H1 (cell line): ENCODE results near the gene DHDH. TPM values are rescaled to one million over a fixed set of nuclear protein-coding genes. Genes with fewer than 3 reads are reported as not detected.

ENCODE experiments used
- HDAC6 ChIP-seq: IDR thresholded peaks from one replicate; pipeline ENCODE4 v1.7.1; 2012; ENCODE audit warnings: low read depth, mild to moderate bottlenecking, inconsistent platforms, low read length, moderate library complexity
- MAFK ChIP-seq: IDR thresholded peaks from 2 replicates; pipeline ENCODE4 v1.6.1; 2012; ENCODE audit warnings: low read depth, mild to moderate bottlenecking, improper control_type of control experiment, low read length
- NANOG ChIP-seq: IDR thresholded peaks from 2 replicates; pipeline ENCODE4 v1.6.1; 2011; ENCODE audit warnings: low read length, low read depth, mild to moderate bottlenecking, inconsistent platforms; ENCODE audit not compliant: insufficient read depth, poor library complexity, severe bottlenecking
- POLR2AphosphoS5 ChIP-seq: IDR thresholded peaks from 2 replicates; pipeline ENCODE4 v1.6.1; 2011; ENCODE audit warnings: low read depth, low read length
- RAD21 ChIP-seq, 2 experiments: IDR thresholded peaks in 1 of 2; conservative IDR thresholded peaks in 1 of 2; 2 replicates each; pipeline ENCODE4 v1.6.1; 2011; ENCODE audit warnings: low read depth in 2 of 2, low read length in 2 of 2, improper control_type of control experiment in 1 of 2, inconsistent platforms in 1 of 2, mild to moderate bottlenecking in 1 of 2, moderate library complexity in 1 of 2
- RNF2 ChIP-seq: fragments of 200-900, 300-1000 bp; sonication (generic); IDR thresholded peaks from 2 replicates; pipeline ENCODE4 v1.7.1; 2016; ENCODE audit warnings: borderline replicate concordance, low read depth, mild to moderate bottlenecking, antibody characterized with exemption, low read length; ENCODE audit not compliant: poor library complexity, severe bottlenecking; ENCODE audit errors: missing control alignments
- SRF ChIP-seq: IDR thresholded peaks from 2 replicates; pipeline ENCODE4 v1.6.1; 2011; ENCODE audit warnings: mild to moderate bottlenecking, low read depth, low read length, moderate library complexity
- TAF1 ChIP-seq: IDR thresholded peaks from 2 replicates; pipeline ENCODE4 v1.6.1; 2011; ENCODE audit warnings: mild to moderate bottlenecking, low read depth, low read length
- polyA plus RNA-seq, 7 experiments: library from polyadenylated mRNA; depleted of rRNA in 3 of 7; stranded (reverse) in 5 of 7; unstranded in 2 of 7; fragments of >200 nt in 5 of 7; fragments of 200-250 nt in 2 of 7; gene quantifications; 1 replicate in 5 of 7; 2 replicates in 1 of 7; 4 replicates in 1 of 7; pipeline versions ENCODE4 v1.2.1 to v1.2.3, GENCODE V29; 2011 to 2013; ENCODE audit warnings: missing spikeins in 2 of 7, mixed read lengths in 2 of 7
- total RNA-seq: library from RNA; stranded (reverse); fragmentation: NEBNext Ultra II Directional; extraction: Animal tissue kit (Norgen Biotek cat#: 25700); gene quantifications from 2 replicates; pipeline ENCODE4 v1.2.1, GENCODE V29; 2021
- TF ChIP-seq, protein P1 (sequence below): fragments of 300-600 bp; sonication (generic); IDR thresholded peaks from 2 replicates; pipeline ENCODE4 v1.7.1; 2012; ENCODE audit warnings: low read length, moderate library complexity, mild to moderate bottlenecking, inconsistent platforms; ENCODE audit not compliant: insufficient replicate concordance

The DHDH gene
- total and polyA plus RNA-seq, 2 of the 8 experiments (the other 6 are each of a cell fraction or from before 2014, with no cell fraction given): 2.2 to 2.8 TPM

- TF ChIP-seq, protein P1, sequence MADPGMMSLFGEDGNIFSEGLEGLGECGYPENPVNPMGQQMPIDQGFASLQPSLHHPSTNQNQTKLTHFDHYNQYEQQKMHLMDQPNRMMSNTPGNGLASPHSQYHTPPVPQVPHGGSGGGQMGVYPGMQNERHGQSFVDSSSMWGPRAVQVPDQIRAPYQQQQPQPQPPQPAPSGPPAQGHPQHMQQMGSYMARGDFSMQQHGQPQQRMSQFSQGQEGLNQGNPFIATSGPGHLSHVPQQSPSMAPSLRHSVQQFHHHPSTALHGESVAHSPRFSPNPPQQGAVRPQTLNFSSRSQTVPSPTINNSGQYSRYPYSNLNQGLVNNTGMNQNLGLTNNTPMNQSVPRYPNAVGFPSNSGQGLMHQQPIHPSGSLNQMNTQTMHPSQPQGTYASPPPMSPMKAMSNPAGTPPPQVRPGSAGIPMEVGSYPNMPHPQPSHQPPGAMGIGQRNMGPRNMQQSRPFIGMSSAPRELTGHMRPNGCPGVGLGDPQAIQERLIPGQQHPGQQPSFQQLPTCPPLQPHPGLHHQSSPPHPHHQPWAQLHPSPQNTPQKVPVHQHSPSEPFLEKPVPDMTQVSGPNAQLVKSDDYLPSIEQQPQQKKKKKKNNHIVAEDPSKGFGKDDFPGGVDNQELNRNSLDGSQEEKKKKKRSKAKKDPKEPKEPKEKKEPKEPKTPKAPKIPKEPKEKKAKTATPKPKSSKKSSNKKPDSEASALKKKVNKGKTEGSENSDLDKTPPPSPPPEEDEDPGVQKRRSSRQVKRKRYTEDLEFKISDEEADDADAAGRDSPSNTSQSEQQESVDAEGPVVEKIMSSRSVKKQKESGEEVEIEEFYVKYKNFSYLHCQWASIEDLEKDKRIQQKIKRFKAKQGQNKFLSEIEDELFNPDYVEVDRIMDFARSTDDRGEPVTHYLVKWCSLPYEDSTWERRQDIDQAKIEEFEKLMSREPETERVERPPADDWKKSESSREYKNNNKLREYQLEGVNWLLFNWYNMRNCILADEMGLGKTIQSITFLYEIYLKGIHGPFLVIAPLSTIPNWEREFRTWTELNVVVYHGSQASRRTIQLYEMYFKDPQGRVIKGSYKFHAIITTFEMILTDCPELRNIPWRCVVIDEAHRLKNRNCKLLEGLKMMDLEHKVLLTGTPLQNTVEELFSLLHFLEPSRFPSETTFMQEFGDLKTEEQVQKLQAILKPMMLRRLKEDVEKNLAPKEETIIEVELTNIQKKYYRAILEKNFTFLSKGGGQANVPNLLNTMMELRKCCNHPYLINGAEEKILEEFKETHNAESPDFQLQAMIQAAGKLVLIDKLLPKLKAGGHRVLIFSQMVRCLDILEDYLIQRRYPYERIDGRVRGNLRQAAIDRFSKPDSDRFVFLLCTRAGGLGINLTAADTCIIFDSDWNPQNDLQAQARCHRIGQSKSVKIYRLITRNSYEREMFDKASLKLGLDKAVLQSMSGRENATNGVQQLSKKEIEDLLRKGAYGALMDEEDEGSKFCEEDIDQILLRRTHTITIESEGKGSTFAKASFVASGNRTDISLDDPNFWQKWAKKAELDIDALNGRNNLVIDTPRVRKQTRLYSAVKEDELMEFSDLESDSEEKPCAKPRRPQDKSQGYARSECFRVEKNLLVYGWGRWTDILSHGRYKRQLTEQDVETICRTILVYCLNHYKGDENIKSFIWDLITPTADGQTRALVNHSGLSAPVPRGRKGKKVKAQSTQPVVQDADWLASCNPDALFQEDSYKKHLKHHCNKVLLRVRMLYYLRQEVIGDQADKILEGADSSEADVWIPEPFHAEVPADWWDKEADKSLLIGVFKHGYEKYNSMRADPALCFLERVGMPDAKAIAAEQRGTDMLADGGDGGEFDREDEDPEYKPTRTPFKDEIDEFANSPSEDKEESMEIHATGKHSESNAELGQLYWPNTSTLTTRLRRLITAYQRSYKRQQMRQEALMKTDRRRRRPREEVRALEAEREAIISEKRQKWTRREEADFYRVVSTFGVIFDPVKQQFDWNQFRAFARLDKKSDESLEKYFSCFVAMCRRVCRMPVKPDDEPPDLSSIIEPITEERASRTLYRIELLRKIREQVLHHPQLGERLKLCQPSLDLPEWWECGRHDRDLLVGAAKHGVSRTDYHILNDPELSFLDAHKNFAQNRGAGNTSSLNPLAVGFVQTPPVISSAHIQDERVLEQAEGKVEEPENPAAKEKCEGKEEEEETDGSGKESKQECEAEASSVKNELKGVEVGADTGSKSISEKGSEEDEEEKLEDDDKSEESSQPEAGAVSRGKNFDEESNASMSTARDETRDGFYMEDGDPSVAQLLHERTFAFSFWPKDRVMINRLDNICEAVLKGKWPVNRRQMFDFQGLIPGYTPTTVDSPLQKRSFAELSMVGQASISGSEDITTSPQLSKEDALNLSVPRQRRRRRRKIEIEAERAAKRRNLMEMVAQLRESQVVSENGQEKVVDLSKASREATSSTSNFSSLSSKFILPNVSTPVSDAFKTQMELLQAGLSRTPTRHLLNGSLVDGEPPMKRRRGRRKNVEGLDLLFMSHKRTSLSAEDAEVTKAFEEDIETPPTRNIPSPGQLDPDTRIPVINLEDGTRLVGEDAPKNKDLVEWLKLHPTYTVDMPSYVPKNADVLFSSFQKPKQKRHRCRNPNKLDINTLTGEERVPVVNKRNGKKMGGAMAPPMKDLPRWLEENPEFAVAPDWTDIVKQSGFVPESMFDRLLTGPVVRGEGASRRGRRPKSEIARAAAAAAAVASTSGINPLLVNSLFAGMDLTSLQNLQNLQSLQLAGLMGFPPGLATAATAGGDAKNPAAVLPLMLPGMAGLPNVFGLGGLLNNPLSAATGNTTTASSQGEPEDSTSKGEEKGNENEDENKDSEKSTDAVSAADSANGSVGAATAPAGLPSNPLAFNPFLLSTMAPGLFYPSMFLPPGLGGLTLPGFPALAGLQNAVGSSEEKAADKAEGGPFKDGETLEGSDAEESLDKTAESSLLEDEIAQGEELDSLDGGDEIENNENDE: no peak
- TF ChIP-seq POLR2AphosphoS5: no peak
- no peak for TF ChIP-seq HDAC6
- TF ChIP-seq NANOG: no peak
- no peak for TF ChIP-seq MAFK
- TF ChIP-seq SRF: no peak
- TF ChIP-seq RNF2: no peak
- TF ChIP-seq RAD21 (IDR thresholded peaks at IDR 0.05 in 1 of 2, conservative IDR thresholded peaks at IDR 0.05 in 1 of 2; ENCODE audit: low read depth in 2 of 2, low read length in 2 of 2): no peak
- TF ChIP-seq TAF1: no peak
Measured at GRCh38 chr19:48964205-48965039, 30.9 kb downstream of the DHDH start (continued).
